HUES64 (cell line): Measurements from ENCODE around the gene DIS3L2.

ENCODE experiments used
- H3K27ac ChIP-seq: 2 replicates; pipeline ENCODE4 v1.7.0; 2013; ENCODE audit warnings: low read depth, low read length, inconsistent platforms
- H3K27me3 ChIP-seq: 2 replicates; pipeline ENCODE4 v1.6.1; 2013; ENCODE audit warnings: mild to moderate bottlenecking, low read length; ENCODE audit not compliant: insufficient read depth
- H3K36me3 ChIP-seq: 2 replicates; pipeline ENCODE4 v1.6.1; 2013; ENCODE audit warnings: mild to moderate bottlenecking, low read length; ENCODE audit not compliant: insufficient read depth
- H3K4me1 ChIP-seq: 2 replicates; pipeline ENCODE4 v1.6.1; 2013; ENCODE audit warnings: mild to moderate bottlenecking, low read length, moderate library complexity; ENCODE audit not compliant: insufficient read depth
- H3K4me3 ChIP-seq: 2 replicates; pipeline ENCODE4 v1.5.1; 2013; ENCODE audit warnings: mild to moderate bottlenecking, low read length, moderate library complexity
- H3K9ac ChIP-seq: 2 replicates; pipeline ENCODE4 v1.6.1; 2013; ENCODE audit warnings: mild to moderate bottlenecking, low read depth, low read length
- H3K9me3 ChIP-seq: 2 replicates; pipeline ENCODE4 v1.6.1; 2013; ENCODE audit warnings: low read depth, low read length; ENCODE audit not compliant: insufficient read depth
- WGBS: fragments of 150-250, 120-280 bp; methylation state at CpG from one replicate; pipeline ENCODE4 v1.1.7; 2013; ENCODE audit warnings: missing lambda C conversion rate; 5-methylcytosine and 5-hydroxymethylcytosine counted together

The DIS3L2 gene

DNA sequence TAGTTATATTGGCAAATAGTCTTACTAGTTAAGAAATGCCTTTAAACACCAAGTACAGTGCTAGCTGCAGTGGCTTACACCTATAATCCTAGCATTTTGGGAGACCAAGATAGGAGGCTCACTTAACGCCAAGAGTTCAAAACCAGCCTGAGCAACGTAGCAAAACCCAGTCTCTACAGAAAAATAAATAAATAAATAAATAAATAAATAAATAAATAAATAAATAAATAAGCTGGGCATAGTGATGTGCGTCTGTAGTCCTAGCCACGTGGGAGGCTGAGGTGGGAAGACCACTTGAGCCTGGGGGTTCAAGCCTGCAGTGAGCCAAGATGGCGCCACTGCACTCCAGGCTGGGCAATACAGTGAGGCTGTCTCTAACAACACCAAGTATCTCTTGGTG is 258.4 kb downstream of the DIS3L2 start:
- H3K9ac ChIP-seq: no peak overlapping the region
- H3K27ac ChIP-seq: no peak overlapping the region
- H3K36me3 ChIP-seq: no peaks in the 10 kb centered on the region
- no peaks in the 10 kb centered on the region for H3K4me1 ChIP-seq
- no peaks in the 10 kb centered on the region for H3K27me3 ChIP-seq
- 96% methylated on average over 4 of the region's 5 CpGs for WGBS
- no peak overlapping the region for H3K4me3 ChIP-seq
- no peaks in the 10 kb centered on the region for H3K9me3 ChIP-seq

DNA sequence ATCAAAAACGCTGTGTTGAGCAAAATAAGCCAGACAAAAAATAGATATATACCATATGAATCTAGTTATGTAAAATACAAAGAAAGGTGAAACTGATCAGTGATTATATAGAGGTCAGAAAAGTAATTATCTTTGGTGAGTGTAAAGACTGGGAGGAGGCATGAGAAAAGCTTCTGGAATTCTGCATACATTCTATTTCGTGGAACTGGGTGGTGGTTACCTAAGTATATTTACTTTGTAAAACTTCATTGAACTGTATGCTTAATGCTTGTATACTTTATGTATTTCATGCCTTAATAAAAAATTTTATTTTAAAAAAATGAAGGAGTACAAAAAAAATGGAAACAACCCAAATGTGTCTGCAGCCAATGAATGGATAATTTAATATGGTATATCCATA is 263.9 kb downstream of the DIS3L2 start:
- Histone ChIP-seq H3K4me3 (no peak overlapping the region), H3K27me3 (no peaks in the 10 kb centered on the region), H3K4me1 (no peaks in the 10 kb centered on the region; the same call in 1 of the 2 replicates), H3K27ac (no peak overlapping the region), H3K36me3 (no peaks in the 10 kb centered on the region), H3K9ac (no peak overlapping the region), H3K9me3 (no peaks in the 10 kb centered on the region)
- no CpG with 5 or more reads among the region's 2 CpGs for WGBS

DNA sequence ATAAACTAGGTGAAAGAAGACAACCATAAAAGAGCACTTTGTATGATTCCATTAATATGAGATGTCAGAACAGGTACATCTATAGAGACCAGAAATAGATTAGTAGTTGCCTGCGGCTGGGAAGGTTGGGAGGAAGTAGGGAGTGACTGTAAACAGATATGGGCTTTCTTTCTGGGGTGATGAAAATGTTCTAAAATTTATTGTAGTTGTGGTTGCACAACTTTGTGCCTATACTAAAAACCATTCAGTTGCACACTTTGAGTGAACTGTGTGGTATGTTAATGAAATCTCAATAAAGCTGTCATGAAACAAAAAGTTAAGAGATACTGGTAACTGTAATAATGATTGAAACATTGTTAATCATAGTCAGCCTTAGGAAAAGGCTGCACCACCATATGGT is 264.4 kb downstream of the DIS3L2 start:
- WGBS: 92% methylated on average over 1 of the region's 1 CpG
- no peaks in the 10 kb centered on the region for H3K9me3 ChIP-seq
- peaks cover 3% of the 10 kb centered on the region for H3K4me1 ChIP-seq
- no peak overlapping the region for H3K4me3 ChIP-seq
- H3K27me3 ChIP-seq: no peaks in the 10 kb centered on the region
- H3K27ac ChIP-seq: no peak overlapping the region
- no peaks in the 10 kb centered on the region for H3K36me3 ChIP-seq
- no peak overlapping the region for H3K9ac ChIP-seq

DNA sequence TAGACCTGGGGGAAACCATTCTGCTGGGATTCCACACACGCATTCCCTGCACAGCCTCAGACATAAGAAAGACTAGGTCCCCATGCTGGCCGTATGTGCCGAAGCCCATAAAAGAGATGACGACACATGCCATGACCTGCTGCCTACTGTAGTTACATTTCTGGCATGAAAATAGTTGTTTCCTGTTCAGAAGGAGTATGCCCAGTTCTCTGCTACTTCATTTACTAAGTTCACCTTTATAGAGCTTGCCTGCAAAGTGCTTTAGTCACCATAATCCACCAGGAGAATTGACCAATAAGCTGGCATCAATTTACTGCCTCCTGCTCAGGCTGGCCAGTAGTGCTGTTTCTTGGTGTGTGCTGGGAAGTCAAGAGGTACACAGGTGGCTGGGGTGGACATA is 266.8 kb downstream of the DIS3L2 start:
- H3K4me1 ChIP-seq: peaks cover 14% of the 10 kb centered on the region
- H3K9ac ChIP-seq: no peak overlapping the region
- H3K36me3 ChIP-seq: no peaks in the 10 kb centered on the region
- H3K9me3 ChIP-seq: no peaks in the 10 kb centered on the region
- H3K27me3 ChIP-seq: no peaks in the 10 kb centered on the region
- H3K4me3 ChIP-seq: no peak overlapping the region
- no peak overlapping the region for H3K27ac ChIP-seq
- WGBS: 92% methylated on average over 4 of the region's 4 CpGs

DNA sequence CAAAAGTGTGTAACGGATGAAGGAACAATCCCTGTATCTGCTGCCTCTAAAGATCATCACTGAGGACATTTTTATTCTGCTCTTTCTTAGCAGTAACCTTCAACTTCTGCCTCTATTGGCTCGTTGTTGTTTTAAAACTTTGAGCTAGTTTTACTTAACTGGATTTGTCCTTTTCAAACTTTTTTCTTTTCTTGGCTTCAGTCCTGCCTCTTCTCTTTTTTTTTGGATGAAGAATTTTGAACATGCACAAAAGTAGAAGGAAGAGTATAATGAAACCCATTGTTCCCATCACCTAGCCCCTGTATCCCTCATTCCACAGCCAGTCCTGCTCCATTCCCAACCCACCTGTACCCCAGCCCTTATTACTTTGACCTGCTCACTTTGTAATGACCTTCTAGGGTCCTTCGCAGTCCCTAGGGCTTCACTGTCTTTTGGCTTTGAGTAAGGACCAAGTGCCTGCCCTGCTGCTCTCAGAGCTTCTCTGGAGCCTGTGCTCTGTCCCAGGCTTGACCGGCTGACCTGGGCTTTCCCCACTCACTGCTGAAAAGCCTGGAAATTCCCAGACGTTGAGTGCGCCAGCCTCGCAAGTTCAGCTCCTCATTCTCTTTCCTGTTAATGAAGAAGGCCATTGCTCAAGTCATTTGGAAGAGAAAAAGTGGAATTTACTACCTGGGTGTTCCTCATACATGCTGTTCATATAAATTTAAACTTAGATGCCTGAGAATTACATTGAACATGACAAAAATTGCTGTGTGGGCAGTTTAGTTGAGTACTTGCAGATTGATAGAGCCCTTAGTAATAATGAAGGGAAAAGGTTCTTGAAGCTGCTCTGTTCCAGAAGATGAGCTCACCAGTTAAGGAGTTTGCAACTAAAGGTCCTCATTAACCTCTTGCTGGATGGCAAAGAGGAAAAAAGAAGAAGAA is 267.7 kb downstream of the DIS3L2 start:
- Histone ChIP-seq H3K4me1 (peaks cover 14% of the 10 kb centered on the region), H3K27me3 (no peaks in the 10 kb centered on the region), H3K9me3 (no peaks in the 10 kb centered on the region), H3K4me3 (no peak overlapping the region), H3K36me3 (no peaks in the 10 kb centered on the region), H3K27ac (no peak overlapping the region), H3K9ac (no peak overlapping the region)
- WGBS: 84% methylated on average over 7 of the region's 7 CpGs

DNA sequence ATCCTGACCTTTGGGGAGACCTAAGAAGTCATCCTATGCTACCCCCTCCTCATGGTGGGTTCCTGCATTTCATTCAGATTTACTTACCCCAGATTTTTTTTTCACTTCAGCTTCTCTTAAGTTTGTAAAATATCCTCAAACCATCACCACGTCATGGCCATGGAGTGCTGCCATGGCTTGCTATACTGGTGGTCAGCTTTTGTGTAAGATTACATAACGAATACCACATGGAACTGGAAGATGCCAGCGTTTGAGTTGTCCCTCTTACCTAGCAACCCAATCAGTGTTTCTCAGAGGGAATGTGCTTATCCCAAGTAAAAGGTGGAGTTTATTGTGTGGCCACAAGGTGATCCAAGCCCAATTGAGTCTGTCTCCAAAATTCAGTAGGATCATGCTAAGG is 268.4 kb downstream of the DIS3L2 start:
- no peaks in the 10 kb centered on the region for H3K27me3 ChIP-seq
- no peak overlapping the region for H3K4me3 ChIP-seq
- no peak overlapping the region for H3K9ac ChIP-seq
- WGBS: 88% methylated on average over 3 of the region's 3 CpGs
- no peaks in the 10 kb centered on the region for H3K36me3 ChIP-seq
- no peaks in the 10 kb centered on the region for H3K9me3 ChIP-seq
- H3K4me1 ChIP-seq: peaks cover 14% of the 10 kb centered on the region
- H3K27ac ChIP-seq: no peak overlapping the region

DNA sequence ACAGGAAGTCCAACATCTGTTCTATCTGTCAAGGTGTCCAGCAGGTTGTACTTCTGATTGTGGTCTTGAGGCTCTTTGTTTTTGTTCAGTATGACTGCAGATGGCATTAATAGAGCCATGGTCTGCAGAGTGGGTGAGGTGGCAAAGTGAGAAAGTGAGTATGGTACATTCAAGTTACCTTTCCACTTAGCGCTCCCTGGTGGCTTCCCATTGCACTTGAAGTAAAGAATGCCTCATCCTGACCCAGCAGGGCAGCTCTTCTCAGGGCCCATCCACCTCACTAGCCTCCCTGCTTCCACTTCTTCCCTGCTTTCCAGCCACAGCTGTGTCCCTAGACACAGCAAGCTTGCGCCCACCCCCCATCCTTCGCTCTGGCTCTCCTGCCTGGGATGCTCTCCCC is 269.0 kb downstream of the DIS3L2 start:
- Histone ChIP-seq H3K9me3 (no peaks in the 10 kb centered on the region), H3K27ac (no peak overlapping the region), H3K4me1 (peaks cover 17% of the 10 kb centered on the region), H3K27me3 (no peaks in the 10 kb centered on the region), H3K4me3 (no peak overlapping the region), H3K36me3 (no peaks in the 10 kb centered on the region), H3K9ac (no peak overlapping the region)
- 80% methylated on average over 3 of the region's 3 CpGs for WGBS

DNA sequence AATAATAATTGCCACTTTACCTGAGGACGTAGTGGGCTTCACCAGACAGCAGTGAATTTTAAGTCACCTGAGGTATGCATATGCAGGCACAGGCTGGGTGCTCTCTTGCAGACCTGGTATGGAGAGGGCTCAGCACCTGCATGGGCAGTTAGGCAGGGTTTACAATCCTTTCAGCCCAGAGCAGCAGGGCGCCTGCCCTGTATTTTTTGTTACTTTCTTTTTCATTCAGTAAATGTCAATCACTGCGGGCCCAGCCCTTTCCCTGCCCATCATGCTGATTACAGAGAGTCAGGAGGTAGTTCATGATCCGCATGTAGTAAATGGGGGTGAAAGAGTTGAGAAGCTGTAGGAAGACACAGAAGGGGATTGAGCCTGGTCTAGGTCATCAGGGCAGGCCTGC is 270.0 kb downstream of the DIS3L2 start:
- H3K27me3 ChIP-seq: no peaks in the 10 kb centered on the region
- no peaks in the 10 kb centered on the region for H3K36me3 ChIP-seq
- H3K4me1 ChIP-seq: peaks cover 23% of the 10 kb centered on the region
- H3K27ac ChIP-seq: no peak overlapping the region; the same call in 1 of the 2 replicates
- H3K9me3 ChIP-seq: no peaks in the 10 kb centered on the region
- WGBS: 63% methylated on average over 4 of the region's 4 CpGs
- no peak overlapping the region for H3K9ac ChIP-seq
- no peak overlapping the region for H3K4me3 ChIP-seq

DNA sequence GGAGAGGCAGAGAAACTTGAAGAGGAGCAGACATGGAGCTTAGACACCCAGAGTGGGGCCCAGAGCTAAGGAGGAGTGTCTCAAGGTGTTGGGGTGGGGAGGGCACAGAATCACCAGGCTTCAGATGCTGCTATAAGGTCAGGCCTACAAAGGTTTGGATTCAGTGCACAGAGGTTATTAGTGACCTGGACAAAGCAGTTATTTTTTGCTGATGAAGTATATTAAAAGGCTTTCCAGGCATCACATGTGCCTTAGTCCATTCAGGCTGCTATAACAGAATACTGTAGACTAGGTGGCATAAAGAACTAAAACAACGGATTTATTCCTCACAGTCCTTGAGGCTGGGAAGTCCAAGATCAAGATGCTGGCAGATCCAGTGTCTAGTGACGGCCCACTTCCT is 271.4 kb downstream of the DIS3L2 start:
- Histone ChIP-seq H3K4me1 (peaks cover 23% of the 10 kb centered on the region), H3K4me3 (no peak overlapping the region), H3K27ac (no peak overlapping the region), H3K36me3 (no peaks in the 10 kb centered on the region), H3K9ac (no peak overlapping the region), H3K9me3 (no peaks in the 10 kb centered on the region), H3K27me3 (no peaks in the 10 kb centered on the region)
- WGBS: 95% methylated on average over 2 of the region's 2 CpGs

DNA sequence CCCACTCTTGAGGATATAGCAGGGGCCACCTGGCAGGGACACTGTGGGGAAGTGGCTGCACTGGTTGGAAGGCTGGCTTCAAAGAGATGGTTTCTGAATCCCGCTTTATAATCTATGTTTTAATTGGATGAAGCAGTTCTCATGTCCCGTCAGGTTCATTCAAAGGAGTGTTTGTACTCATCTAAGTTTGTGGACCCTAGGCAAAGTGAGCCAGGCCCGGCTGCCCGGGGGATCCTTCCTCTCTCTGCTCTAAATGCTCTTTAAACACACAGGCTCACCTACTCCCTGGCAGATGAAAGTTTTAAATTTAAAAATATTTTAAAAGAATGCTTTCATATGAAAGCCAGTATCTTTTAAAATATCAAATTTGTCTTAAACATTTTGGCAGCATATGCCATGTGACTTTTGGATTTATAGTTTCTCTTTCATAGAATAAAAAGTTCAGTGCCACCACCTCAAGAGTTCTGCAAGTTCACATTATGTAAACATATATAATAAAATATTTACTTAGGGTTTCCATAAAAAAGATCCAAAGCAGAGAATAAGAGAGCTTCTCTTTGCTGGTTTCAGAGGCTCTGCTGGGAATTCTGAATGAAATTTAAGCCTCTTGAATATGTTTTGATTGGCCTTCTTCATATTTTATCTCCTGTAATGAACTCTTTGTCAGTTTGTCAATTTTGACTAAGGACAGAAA is 273.6 kb downstream of the DIS3L2 start:
- Histone ChIP-seq H3K27me3 (no peaks in the 10 kb centered on the region), H3K9me3 (no peaks in the 10 kb centered on the region), H3K4me3 (no peak overlapping the region), H3K36me3 (no peaks in the 10 kb centered on the region), H3K27ac (no peak overlapping the region), H3K4me1 (peaks cover 23% of the 10 kb centered on the region), H3K9ac (no peak overlapping the region)
- 91% methylated on average over 4 of the region's 4 CpGs for WGBS

DNA sequence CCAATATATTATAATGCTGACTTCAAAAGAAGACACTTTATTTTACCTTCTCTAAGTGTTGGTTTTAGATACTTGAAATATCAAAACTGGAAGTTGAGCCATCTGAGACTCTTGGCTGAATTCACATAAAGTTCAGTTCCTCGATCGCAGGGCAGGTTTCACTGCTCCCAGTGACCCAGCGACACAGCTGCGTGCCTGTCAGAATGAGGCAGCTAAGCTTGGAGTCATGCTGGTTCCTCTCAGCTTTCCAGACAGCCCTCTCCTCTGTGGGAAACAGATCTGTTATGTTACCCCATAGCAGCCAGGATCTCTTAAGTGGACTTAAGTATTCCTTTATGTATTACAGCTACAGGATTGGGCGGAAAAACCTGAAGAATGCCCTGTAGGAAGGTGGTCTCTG is 274.2 kb downstream of the DIS3L2 start:
- Histone ChIP-seq H3K27me3 (no peaks in the 10 kb centered on the region), H3K4me1 (peaks cover 22% of the 10 kb centered on the region), H3K9me3 (no peaks in the 10 kb centered on the region), H3K27ac (no peak overlapping the region), H3K4me3 (no peak overlapping the region), H3K9ac (no peak overlapping the region), H3K36me3 (no peaks in the 10 kb centered on the region)
- 76% methylated on average over 5 of the region's 5 CpGs for WGBS
